DOHH2 (cell line): ENCODE data around the gene SAMD8.
"Not testable (repeated sequence)": the region's sequence is repeated elsewhere in the genome, so short reads cannot be mapped to it uniquely, and the experiment has no call there.

Experiments
- H3F3A ChIP-seq: fragments of 200-600 bp; sonication (generic), shearing (Covaris generic); 2 replicates; pipeline ENCODE4 v1.6.0; 2016; ENCODE audit warnings: antibody characterized with exemption, mild to moderate bottlenecking; ENCODE audit not compliant: control insufficient read depth, insufficient read depth
- H3K27ac ChIP-seq: fragments of 200-600 bp; sonication (generic); 2 replicates; pipeline ENCODE4 v1.5.1; 2014; ENCODE audit warnings: low read depth, mild to moderate bottlenecking, low read length, moderate library complexity
- H3K27me3 ChIP-seq: fragments of 200-600 bp; sonication (generic); 2 replicates; pipeline ENCODE4 v1.6.1; 2014; ENCODE audit warnings: mild to moderate bottlenecking, low read length, mixed read lengths; ENCODE audit not compliant: control insufficient read depth
- H3K36me3 ChIP-seq: fragments of 200-600 bp; sonication (generic); 2 replicates; pipeline ENCODE4 v1.6.1; 2014; ENCODE audit warnings: mild to moderate bottlenecking, low read length, moderate library complexity, mixed read lengths; ENCODE audit not compliant: control insufficient read depth
- H3K4me1 ChIP-seq: fragments of 200-600 bp; sonication (generic); 2 replicates; pipeline ENCODE4 v1.6.1; 2014; ENCODE audit warnings: mild to moderate bottlenecking, low read length, mixed read lengths; ENCODE audit not compliant: control insufficient read depth
- H3K4me2 ChIP-seq: fragments of 200-600 bp; sonication (generic); 2 replicates; pipeline ENCODE4 v1.6.0; 2014; ENCODE audit warnings: mild to moderate bottlenecking, low read length, moderate library complexity
- H3K4me3 ChIP-seq: fragments of 200-600 bp; sonication (generic); 2 replicates; pipeline ENCODE4 v1.5.1; 2014; ENCODE audit warnings: mild to moderate bottlenecking, low read length, mixed read lengths
- H3K79me2 ChIP-seq: fragments of 200-600 bp; sonication (generic); 2 replicates; pipeline ENCODE4 v1.6.1; 2014; ENCODE audit warnings: mild to moderate bottlenecking, low read length, mixed read lengths; ENCODE audit not compliant: control insufficient read depth
- H3K9me2 ChIP-seq: fragments of 200-600 bp; sonication (generic); replicated peaks from 2 replicates; pipeline ENCODE4 v1.6.1; 2014; ENCODE audit warnings: mild to moderate bottlenecking, low read length, mixed read lengths; ENCODE audit not compliant: control insufficient read depth
- H3K9me3 ChIP-seq: fragments of 200-600 bp; sonication (generic); 2 replicates; pipeline ENCODE4 v1.6.1; 2014; ENCODE audit warnings: antibody characterized with exemption, low read length, mixed read lengths; ENCODE audit not compliant: control insufficient read depth, insufficient read depth
- H4K20me1 ChIP-seq: fragments of 200-600 bp; sonication (generic); 2 replicates; pipeline ENCODE4 v1.6.0; 2014; ENCODE audit warnings: low read depth, mild to moderate bottlenecking, antibody characterized with exemption, low read length, moderate library complexity; ENCODE audit not compliant: control insufficient read depth, insufficient read depth
- EZH2phosphoT487 ChIP-seq: fragments of 200-600 bp; sonication (generic); IDR thresholded peaks from 2 replicates; pipeline ENCODE4 v1.6.1; 2017; ENCODE audit warnings: borderline replicate concordance, mild to moderate bottlenecking, antibody characterized with exemption, low read length, moderate library complexity, mixed read lengths
- TF ChIP-seq, protein P1 (sequence below): fragments of 200-600 bp; sonication (generic); IDR thresholded peaks from one replicate; pipeline ENCODE4 v1.5.1; 2014; ENCODE audit warnings: antibody characterized with exemption, mild to moderate bottlenecking, low read depth, low read length; ENCODE audit not compliant: poor library complexity, severe bottlenecking

SAMD8 gene

DNA sequence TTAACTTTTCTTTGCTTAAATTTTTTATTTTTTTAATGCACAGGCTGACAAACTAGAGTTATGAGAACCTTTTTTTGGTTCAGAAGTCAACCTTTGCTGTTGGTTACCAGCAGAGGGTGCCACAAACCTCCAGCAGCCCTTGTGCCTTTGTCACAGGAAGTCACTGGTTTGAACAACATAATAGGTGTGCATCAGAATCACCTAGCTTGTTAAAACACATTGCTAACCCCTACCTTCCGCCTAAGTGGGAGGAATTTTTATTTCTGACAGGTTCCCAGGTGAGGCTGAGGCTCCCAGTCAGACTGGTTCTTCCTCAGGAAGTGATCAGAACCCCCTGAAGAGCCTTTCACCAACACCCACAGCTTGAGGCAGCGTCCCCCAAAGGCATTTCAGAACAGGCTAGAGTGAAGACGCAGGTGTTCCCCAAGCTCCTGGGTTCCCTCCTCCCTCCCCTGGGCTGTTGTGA, 76.5 kb downstream of the SAMD8 start:
- peaks cover 6% of the 10 kb centered on the region for H3K4me1 ChIP-seq
- H3K27ac ChIP-seq = no peak overlapping the region
- TF ChIP-seq, protein P1, sequence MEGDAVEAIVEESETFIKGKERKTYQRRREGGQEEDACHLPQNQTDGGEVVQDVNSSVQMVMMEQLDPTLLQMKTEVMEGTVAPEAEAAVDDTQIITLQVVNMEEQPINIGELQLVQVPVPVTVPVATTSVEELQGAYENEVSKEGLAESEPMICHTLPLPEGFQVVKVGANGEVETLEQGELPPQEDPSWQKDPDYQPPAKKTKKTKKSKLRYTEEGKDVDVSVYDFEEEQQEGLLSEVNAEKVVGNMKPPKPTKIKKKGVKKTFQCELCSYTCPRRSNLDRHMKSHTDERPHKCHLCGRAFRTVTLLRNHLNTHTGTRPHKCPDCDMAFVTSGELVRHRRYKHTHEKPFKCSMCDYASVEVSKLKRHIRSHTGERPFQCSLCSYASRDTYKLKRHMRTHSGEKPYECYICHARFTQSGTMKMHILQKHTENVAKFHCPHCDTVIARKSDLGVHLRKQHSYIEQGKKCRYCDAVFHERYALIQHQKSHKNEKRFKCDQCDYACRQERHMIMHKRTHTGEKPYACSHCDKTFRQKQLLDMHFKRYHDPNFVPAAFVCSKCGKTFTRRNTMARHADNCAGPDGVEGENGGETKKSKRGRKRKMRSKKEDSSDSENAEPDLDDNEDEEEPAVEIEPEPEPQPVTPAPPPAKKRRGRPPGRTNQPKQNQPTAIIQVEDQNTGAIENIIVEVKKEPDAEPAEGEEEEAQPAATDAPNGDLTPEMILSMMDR = peak; percentile 79
- TF ChIP-seq EZH2phosphoT487 = no peak
- no peaks in the 10 kb centered on the region for H3K9me2 ChIP-seq
- no peaks in the 10 kb centered on the region for H3F3A ChIP-seq
- H4K20me1 ChIP-seq = no peaks in the 10 kb centered on the region
- no peaks in the 10 kb centered on the region for H3K36me3 ChIP-seq
- no peaks in the 10 kb centered on the region for H3K9me3 ChIP-seq
- H3K4me2 ChIP-seq = peak overlapping the region; percentile 40
- no peaks in the 10 kb centered on the region for H3K27me3 ChIP-seq
- no peak overlapping the region for H3K4me3 ChIP-seq
- no peaks in the 10 kb centered on the region for H3K79me2 ChIP-seq

GRCh38 chr10:75188522-75188921, 77.1 kb downstream of the SAMD8 start:
- H3K36me3 ChIP-seq, H3K27ac ChIP-seq, H3K9me3 ChIP-seq, H3F3A ChIP-seq, H3K4me1 ChIP-seq, H3K4me3 ChIP-seq, H3K27me3 ChIP-seq, H3K79me2 ChIP-seq, H3K9me2 ChIP-seq, H4K20me1 ChIP-seq: not testable (repeated sequence)
- H3K4me2 ChIP-seq = peak overlapping the region; percentile 40; the same call in 1 of the 2 replicates

DNA sequence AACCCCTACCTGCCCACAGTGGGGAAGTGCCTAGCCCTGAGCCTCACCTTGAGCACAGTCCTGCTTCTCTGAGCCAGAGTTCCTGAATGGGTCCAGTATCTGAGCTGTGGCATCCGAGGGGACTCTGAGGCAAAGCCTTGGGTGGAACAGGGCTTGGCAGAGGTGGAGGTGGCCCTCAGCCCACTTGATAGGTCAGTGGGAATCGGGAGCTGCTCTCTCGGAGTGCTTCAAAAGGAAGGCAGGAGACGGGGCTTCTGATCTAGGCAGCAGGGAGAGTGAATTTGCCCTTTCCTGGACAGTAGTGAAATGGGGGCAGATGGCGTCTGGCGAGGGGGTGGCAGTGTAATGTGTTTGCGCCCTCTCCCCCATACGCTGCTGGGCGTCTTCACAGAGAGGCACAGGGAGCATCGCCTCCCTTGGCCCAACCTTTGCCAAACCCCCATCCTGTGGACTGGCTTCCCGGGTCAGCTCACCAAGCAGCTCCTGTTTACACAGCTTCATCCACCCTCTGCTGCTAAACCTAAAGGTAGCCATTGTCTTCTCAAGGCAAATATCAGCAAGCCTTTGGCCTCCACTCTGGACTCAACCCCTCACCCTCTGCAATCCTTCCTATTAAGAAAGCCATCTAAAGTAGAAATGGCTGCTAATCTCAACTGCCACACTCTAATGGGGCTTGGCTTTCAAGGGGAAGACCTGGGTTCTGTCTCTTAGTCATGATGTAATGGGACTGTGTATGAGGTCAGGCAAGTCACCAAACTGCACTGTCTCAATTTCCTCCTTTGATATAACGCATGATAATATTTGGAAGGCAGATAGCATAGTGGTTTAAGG, 78.0 kb downstream of the SAMD8 start:
- H3K9me2 ChIP-seq = no peaks in the 10 kb centered on the region
- H4K20me1 ChIP-seq = no peaks in the 10 kb centered on the region
- no peaks in the 10 kb centered on the region for H3F3A ChIP-seq
- no peaks in the 10 kb centered on the region for H3K36me3 ChIP-seq
- H3K4me3 ChIP-seq = no peak overlapping the region
- no peaks in the 10 kb centered on the region for H3K79me2 ChIP-seq
- H3K27me3 ChIP-seq = no peaks in the 10 kb centered on the region
- no peak overlapping the region for H3K4me2 ChIP-seq
- peaks cover 6% of the 10 kb centered on the region for H3K4me1 ChIP-seq
- H3K27ac ChIP-seq = no peak overlapping the region
- H3K9me3 ChIP-seq = no peaks in the 10 kb centered on the region
- TF ChIP-seq, protein P1 = no peak
- no peak for TF ChIP-seq EZH2phosphoT487

- H4K20me1 ChIP-seq = no peaks in the 10 kb centered on the region
- no peaks in the 10 kb centered on the region for H3K36me3 ChIP-seq
- no peak overlapping the region for H3K4me3 ChIP-seq
- no peak overlapping the region for H3K27ac ChIP-seq
- no peaks in the 10 kb centered on the region for H3F3A ChIP-seq
- TF ChIP-seq, protein P1 = no peak
- TF ChIP-seq EZH2phosphoT487 = no peak
- H3K9me3 ChIP-seq = no peaks in the 10 kb centered on the region
- H3K27me3 ChIP-seq = no peaks in the 10 kb centered on the region
- H3K79me2 ChIP-seq = no peaks in the 10 kb centered on the region
- H3K4me1 ChIP-seq = peaks cover 6% of the 10 kb centered on the region
- H3K4me2 ChIP-seq = no peak overlapping the region
- no peaks in the 10 kb centered on the region for H3K9me2 ChIP-seq
Measured at GRCh38 chr10:75191821-75192568, 80.5 kb downstream of the SAMD8 start.

DNA sequence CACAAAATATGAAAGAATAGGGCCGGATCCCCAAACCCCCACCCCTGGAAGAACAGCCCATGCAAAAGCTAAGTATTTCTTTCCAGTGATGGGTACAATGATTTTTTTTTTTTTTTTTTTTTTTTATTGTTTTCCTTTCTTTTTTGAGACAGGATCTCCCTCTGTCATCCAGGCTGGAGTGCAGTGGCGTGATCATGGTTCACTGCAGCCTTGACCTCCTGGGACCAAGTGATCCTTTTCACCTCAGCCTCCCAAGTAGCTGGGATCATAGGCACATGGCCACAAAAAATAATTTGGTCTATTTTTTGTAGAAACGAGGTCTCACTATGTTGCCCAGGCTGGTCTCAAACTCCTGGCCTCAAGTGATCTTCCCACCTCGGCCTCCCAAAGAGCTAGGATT, 83.2 kb downstream of the SAMD8 start:
- H3K36me3 ChIP-seq, H4K20me1 ChIP-seq, H3K4me1 ChIP-seq, H3K9me3 ChIP-seq, H3K4me2 ChIP-seq, H3F3A ChIP-seq, H3K9me2 ChIP-seq, H3K27ac ChIP-seq, H3K79me2 ChIP-seq, H3K4me3 ChIP-seq, H3K27me3 ChIP-seq: not testable (repeated sequence)
